A549 treated with AZD9567 at 1 μM for 4 hours (cell line): ENCODE results near the gene S100A7. TPM values are rescaled to one million over a fixed set of nuclear protein-coding genes. Genes with fewer than 3 reads are reported as not detected.

Experiments
- total RNA-seq: library from RNA; stranded (reverse); fragments of 200-300 nt; extraction: Qiagen RNA extraction; gene quantifications from 5 replicates; pipeline ENCODE4 v1.2.3, GENCODE V29; 2022; ENCODE audit not compliant: insufficient read depth

S100A7 gene
- not detected in 5 replicates for total RNA-seq

DNA sequence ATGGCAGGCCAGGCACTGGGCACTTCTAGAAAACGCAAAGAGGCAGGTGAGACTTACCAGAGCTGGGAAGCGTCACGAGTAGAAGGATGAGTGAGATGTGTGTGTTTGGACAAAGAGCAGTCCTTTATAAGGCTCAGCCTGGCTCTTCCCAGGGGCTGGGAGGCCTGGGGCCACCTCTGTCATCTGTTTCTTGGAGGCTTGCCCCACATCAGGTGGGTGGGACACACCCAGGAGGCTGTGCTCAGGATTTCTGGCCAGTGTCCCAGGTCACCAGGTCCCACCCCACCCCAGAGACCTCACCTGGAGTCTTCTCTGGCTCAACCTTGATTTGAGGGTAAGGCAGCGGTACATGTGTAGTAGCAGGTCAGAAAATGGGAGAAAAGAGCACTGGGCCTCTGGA lies at the start of gene S100A7:
Gene S100A7 (minus strand): TSS at position 101 of the 400 bp plus-strand sequence. CDS start 1,638 bp downstream, outside the sequence.

DNA sequence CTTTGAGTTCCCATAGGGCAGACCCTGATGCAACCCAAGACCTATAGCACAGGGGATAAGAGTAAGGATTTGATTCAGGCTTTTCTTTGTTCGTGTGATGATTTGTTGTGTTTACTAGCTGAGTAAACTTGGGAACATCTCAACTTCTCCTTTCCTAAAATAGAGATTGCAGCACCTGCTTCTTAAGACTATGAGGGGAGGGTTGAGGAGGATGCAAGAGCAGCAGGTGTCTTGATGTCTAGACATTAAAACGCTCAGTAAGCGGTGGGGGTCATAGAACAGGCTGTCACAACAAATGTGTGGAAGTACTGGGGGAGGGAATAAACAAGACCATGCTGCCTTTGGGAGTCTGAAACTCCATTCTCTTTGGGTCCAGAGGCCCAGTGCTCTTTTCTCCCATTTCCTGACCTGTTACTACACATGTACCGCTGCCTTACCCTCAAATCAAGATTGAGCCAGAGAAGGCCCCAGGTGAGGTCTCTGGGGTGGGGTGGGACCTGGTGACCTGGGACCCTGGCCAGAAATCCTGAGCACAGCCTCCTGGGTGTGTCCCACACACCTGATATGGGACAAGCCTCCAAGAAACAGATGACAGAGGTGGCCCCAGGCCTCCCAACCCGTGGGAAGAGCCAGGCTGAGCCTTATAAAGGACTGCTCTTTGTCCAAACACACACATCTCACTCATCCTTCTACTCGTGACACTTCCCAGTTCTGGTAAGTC lies 44.4 kb downstream of the S100A7 start, which contains the start of gene S100A7A:
Gene S100A7A (plus strand): TSS at position 671 of the 721 bp plus-strand sequence. CDS start 1,563 bp downstream, outside the sequence.

Other genes starting within 250 kb of the S100A7 start
- gene PRR9, start 243.1 kb downstream of the S100A7 start, total RNA-seq: 0.08 TPM in 1 of 5 replicates, not detected in the others
- not detected in 5 replicates for gene LORICRIN, start 201.0 kb downstream of the S100A7 start, total RNA-seq
- not detected in 5 replicates for gene PGLYRP3, start 147.7 kb downstream of the S100A7 start, total RNA-seq
- gene PGLYRP4, start 111.8 kb downstream of the S100A7 start, total RNA-seq: not detected in 5 replicates
- gene S100A9, start 102.8 kb downstream of the S100A7 start, total RNA-seq: 0.49 to 1.2 TPM (median 0.80 TPM) in 4 of 5 replicates, not detected in the other
- gene S100A12, start 85.0 kb downstream of the S100A7 start, total RNA-seq: not detected in 5 replicates
- gene S100A8, start 69.6 kb downstream of the S100A7 start, total RNA-seq: not detected in 5 replicates
- gene S100A7A, start 44.1 kb downstream of the S100A7 start, total RNA-seq: not detected in 5 replicates
- gene S100A6, start 75.3 kb upstream of the S100A7 start, total RNA-seq: 3,026 to 3,713 TPM (median 3,617 TPM) in 5 replicates
- gene S100A5, start 80.3 kb upstream of the S100A7 start, total RNA-seq: 0.74 to 1.7 TPM (median 0.84 TPM) in 4 of 5 replicates, not detected in the other
- gene S100A4, start 85.2 kb upstream of the S100A7 start, total RNA-seq: 1,162 to 1,829 TPM (median 1,676 TPM) in 5 replicates
- gene S100A3, start 88.6 kb upstream of the S100A7 start, total RNA-seq: 81.6 to 99.0 TPM (median 94.1 TPM) in 5 replicates
- 10.6 to 29.6 TPM (median 22.2 TPM) in 5 replicates for gene S100A2, start 105.2 kb upstream of the S100A7 start, total RNA-seq
- gene S100A16, start 152.5 kb upstream of the S100A7 start, total RNA-seq: 405 to 503 TPM (median 489 TPM) in 5 replicates
- 0.18 to 0.52 TPM (median 0.31 TPM) in 4 of 5 replicates, not detected in the other for gene S100A14, start 155.7 kb upstream of the S100A7 start, total RNA-seq
- gene S100A13, start 166.9 kb upstream of the S100A7 start, total RNA-seq: 131 to 188 TPM (median 175 TPM) in 5 replicates
- 0.39 to 0.88 TPM (median 0.53 TPM) in 4 of 5 replicates, not detected in the other for gene S100A1, start 167.8 kb upstream of the S100A7 start, total RNA-seq
- 77.8 to 88.2 TPM (median 79.7 TPM) in 5 replicates for gene CHTOP, start 173.4 kb upstream of the S100A7 start, total RNA-seq
- gene SNAPIN, start 198.1 kb upstream of the S100A7 start, total RNA-seq: 55.6 to 63.8 TPM (median 58.8 TPM) in 5 replicates
- gene ILF2, start 210.3 kb upstream of the S100A7 start, total RNA-seq: 268 to 304 TPM (median 275 TPM) in 5 replicates
- gene NPR1, start 218.0 kb upstream of the S100A7 start, total RNA-seq: 1.2 to 1.4 TPM (median 1.3 TPM) in 4 of 5 replicates, not detected in the other